ENCODE results near the gene UBAC1.

UBAC1 gene

GRCh38 chr9:135883410-135884089, 77.6 kb downstream of the UBAC1 start:
- no peak for DNase-seq (ENCODE audit: low read depth in 2 of 2)
